GM19452 (cell line): ENCODE results near the gene CLEC17A.
"Not testable (repeated sequence)": the region's sequence is repeated elsewhere in the genome, so short reads cannot be mapped to it uniquely, and the experiment has no call there.

Source experiments
- ATAC-seq: cut with Tn5 transposase; IDR thresholded peaks from one replicate; pipeline ENCODE4 v1.9.1; 2021; ENCODE audit not compliant: unreplicated experiment

CLEC17A gene

GRCh38 chr19:14580623-14581237 lies 2.2 kb upstream of the CLEC17A start:
- no peak for ATAC-seq

GRCh38 chr19:14584372-14584771 lies 1.5 kb downstream of the CLEC17A start:
- not testable (repeated sequence) for ATAC-seq

- ATAC-seq, result peak; percentile 68
These were observed 2.3 kb downstream of the CLEC17A start for GRCh38 chr19:14585187-14585586.

- ATAC-seq, result not testable (repeated sequence)
These were observed 6.5 kb downstream of the CLEC17A start for GRCh38 chr19:14589433-14589832.

- no peak for ATAC-seq
These were observed 12.7 kb downstream of the CLEC17A start for GRCh38 chr19:14595558-14595957.

GRCh38 chr19:14599548-14600147 lies 16.8 kb downstream of the CLEC17A start:
- no peak for ATAC-seq

GRCh38 chr19:14603990-14604387 lies 21.1 kb downstream of the CLEC17A start:
- peak; percentile 76 for ATAC-seq

GRCh38 chr19:14606627-14607026 lies 23.7 kb downstream of the CLEC17A start:
- no peak for ATAC-seq

- no peak for ATAC-seq
These were observed 28.2 kb downstream of the CLEC17A start for GRCh38 chr19:14611051-14611450.

GRCh38 chr19:14612242-14612641 lies 29.4 kb downstream of the CLEC17A start:
- ATAC-seq, result not testable (repeated sequence)

GRCh38 chr19:14612657-14613056 lies 29.8 kb downstream of the CLEC17A start:
- no peak for ATAC-seq

GRCh38 chr19:14613399-14614098 lies 30.7 kb downstream of the CLEC17A start:
- not testable (repeated sequence) for ATAC-seq

- ATAC-seq, result no peak
These were observed 31.2 kb downstream of the CLEC17A start for GRCh38 chr19:14614099-14614412.

GRCh38 chr19:14615623-14616022 lies 32.7 kb downstream of the CLEC17A start:
- no peak for ATAC-seq

GRCh38 chr19:14616407-14616806 lies 33.5 kb downstream of the CLEC17A start:
- ATAC-seq, result no peak

GRCh38 chr19:14619404-14619803 lies 36.5 kb downstream of the CLEC17A start:
- ATAC-seq, result no peak

GRCh38 chr19:14624491-14624890 lies 41.6 kb downstream of the CLEC17A start:
- not testable (repeated sequence) for ATAC-seq

GRCh38 chr19:14629557-14629956 lies 46.7 kb downstream of the CLEC17A start:
- no peak for ATAC-seq

GRCh38 chr19:14632286-14632685 lies 49.4 kb downstream of the CLEC17A start:
- no peak for ATAC-seq

GRCh38 chr19:14639536-14640277 lies 56.8 kb downstream of the CLEC17A start:
- no peak for ATAC-seq

- no peak for ATAC-seq
These were observed 65.6 kb downstream of the CLEC17A start for GRCh38 chr19:14648506-14648905.

- ATAC-seq, result no peak
These were observed 66.1 kb downstream of the CLEC17A start for GRCh38 chr19:14649020-14649419.
